PC-3 (cell line): ENCODE results near the gene PLD1.

Experiments used
- CTCF ChIP-seq: fragments of 300-600 bp; sonication (generic); conservative IDR thresholded peaks from 2 replicates; pipeline ENCODE4 v1.5.1; 2017; ENCODE audit warnings: antibody characterized with exemption, low read depth, mild to moderate bottlenecking, low read length
- EZH2 ChIP-seq: fragments of 300-600 bp; sonication (generic); IDR thresholded peaks from one replicate; pipeline ENCODE4 v1.6.1; 2017; ENCODE audit warnings: antibody characterized with exemption, mild to moderate bottlenecking, low read length; ENCODE audit not compliant: unreplicated experiment
- EZH2phosphoT487 ChIP-seq: fragments of 300-600 bp; sonication (generic); IDR thresholded peaks from 2 replicates; pipeline ENCODE4 v1.6.1; 2018; ENCODE audit warnings: mild to moderate bottlenecking, antibody characterized with exemption, low read length, borderline replicate concordance

- TF ChIP-seq CTCF, result no peak
- TF ChIP-seq EZH2, result no peak
- TF ChIP-seq EZH2phosphoT487, result no peak
These were observed 107.1 kb downstream of the PLD1 start for GRCh38 chr3:171703144-171703543.
